ENCODE data around the gene ZDHHC22.

ZDHHC22 gene

DNA sequence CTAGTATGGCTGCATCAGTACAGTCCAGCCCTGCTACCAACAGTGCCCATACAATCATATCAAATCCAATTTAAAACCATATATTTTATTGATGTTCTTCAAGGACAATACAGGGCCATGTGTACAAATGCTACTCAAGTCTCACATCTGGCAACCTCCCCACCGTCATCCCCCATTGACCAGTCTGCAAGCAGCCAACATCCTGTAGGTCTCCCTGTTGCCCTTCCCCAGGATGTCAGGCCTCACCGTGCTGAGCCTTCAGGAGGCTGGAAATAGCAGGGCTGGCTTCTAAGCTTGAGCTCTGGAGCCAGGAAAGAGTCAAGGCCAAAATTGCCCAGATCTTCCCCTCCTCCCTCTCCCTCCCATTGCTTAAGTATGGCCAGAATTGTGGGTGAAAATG lies 10.4 kb downstream of the ZDHHC22 start:
- DNase-seq (ENCODE audit: low read depth in 1 of 2, low spot score in 1 of 2), result no peak

DNA sequence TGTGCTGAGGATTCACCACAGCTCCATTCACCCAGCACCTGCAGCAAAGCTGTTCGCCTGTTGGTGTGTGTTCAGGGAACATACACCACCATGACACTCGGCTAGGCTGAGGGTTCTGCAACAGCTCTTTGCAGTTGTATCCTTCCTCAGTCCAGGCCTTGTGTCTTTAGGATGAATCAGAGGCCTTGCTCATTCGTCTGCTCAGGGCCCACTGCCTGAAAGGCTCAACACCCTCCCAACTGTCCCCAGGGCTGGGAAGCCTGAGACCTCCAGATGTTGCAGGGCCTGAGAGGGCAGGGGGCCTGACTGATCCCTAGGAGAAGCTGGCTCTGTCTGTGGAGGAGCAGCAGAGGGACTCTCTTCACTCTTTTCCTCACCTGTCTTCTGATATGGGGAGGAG lies 11.2 kb downstream of the ZDHHC22 start:
- no peak for DNase-seq (ENCODE audit: low read depth in 1 of 2, low spot score in 1 of 2)

DNA sequence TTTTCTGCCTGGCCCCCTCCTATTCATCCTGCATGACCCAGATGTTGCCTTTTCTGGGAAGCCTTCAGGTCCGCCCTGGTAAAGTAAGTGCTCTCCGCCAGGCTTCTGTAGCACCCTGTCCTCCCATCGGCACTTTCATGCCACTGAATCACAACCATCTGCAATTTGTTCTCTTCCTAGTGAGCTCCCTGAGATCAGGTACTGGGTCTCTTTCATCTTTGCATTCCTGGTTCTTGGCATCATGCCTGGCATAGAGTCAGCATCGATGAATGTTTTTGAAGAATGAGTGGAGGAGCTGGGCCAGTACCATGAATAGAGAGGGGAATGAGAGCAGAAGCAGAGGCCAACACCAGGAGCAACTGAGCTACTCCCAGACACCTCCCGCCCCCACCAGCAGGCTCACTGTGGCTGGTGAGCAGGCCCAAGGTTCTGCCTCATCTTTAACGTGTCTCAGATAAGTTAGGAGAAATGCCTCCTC lies 13.1 kb downstream of the ZDHHC22 start:
- no peak for DNase-seq (ENCODE audit: low read depth in 1 of 2, low spot score in 1 of 2)

DNA sequence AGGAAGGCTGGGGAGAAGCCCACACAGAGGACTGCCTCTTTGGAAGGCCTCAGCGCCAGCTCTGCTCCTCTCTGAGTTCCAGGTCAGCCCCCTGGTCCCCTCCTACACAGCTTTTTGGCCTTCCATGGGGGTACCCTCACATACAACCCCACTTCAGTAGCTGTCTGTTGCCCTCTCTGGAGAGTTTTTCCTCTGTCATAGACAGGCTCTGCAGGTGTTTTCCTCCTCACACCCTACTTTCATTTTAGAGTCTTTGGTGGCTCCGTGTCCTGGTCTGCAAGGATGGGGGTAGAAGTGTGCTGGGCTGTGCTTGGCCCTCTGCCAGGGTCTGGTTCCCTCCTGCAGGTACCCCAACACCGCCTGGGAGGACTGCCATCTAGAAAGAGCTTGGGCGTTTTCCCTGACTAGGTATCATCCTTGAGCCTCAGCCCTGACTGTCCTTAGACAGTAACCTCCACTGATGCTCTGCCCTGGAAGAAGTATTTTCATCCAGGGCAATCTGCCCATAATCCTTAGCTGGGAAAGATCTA lies 15.1 kb downstream of the ZDHHC22 start:
- no peak for DNase-seq (ENCODE audit: low read depth in 1 of 2, low spot score in 1 of 2)

DNA sequence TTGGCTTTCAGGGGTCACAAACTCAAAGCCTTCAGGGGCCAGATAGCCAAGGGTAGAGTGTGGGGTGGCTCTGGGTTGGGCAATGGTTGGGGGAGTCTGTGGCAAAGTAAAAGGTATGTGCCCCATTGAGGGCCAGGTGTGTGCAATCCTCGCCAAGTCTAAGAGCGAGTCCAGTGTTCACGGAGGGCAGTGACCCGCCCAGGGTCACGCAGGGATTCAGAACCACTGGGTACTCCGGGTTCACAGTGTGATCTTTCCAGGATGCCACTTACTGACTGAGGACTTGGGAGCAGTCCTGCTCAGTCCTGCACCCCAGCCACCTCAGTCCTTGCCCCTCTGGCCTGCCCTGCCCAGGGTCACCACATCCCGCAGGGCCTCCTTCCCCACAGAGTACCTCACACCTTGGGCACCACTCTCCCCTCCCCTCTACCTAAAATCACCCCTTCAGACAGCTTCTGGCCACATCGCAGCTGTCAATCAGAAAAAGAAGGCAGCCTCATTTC lies 15.7 kb downstream of the ZDHHC22 start:
- DNase-seq (ENCODE audit: low read depth in 1 of 2, low spot score in 1 of 2), result no peak

DNA sequence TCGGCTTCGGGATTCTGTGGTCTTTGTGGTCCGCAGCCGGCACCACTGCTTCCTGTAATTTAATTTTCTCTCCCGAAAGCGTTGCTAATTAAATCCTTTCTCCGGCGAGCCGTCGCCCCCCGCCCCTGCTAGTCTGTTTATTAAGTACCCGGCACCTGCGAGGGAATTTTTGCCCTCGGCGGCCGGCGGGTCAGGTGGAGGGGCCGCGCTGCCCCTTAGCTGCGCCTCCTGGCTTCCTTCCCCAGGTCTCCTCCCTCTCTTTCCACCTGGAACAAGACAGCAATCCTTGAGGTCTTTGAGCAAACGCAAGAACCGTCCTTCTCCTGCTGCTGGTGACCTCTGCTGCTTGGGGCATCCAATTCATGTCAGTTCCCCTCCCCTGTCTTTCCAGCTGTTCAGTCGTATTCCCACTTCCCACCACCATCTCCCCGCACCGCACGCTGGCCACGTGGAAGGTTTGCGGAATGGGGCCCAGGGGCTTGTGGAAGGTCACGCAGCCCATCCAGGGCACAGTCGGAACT lies 16.2 kb downstream of the ZDHHC22 start:
- no peak for DNase-seq (ENCODE audit: low read depth in 1 of 2, low spot score in 1 of 2)

DNA sequence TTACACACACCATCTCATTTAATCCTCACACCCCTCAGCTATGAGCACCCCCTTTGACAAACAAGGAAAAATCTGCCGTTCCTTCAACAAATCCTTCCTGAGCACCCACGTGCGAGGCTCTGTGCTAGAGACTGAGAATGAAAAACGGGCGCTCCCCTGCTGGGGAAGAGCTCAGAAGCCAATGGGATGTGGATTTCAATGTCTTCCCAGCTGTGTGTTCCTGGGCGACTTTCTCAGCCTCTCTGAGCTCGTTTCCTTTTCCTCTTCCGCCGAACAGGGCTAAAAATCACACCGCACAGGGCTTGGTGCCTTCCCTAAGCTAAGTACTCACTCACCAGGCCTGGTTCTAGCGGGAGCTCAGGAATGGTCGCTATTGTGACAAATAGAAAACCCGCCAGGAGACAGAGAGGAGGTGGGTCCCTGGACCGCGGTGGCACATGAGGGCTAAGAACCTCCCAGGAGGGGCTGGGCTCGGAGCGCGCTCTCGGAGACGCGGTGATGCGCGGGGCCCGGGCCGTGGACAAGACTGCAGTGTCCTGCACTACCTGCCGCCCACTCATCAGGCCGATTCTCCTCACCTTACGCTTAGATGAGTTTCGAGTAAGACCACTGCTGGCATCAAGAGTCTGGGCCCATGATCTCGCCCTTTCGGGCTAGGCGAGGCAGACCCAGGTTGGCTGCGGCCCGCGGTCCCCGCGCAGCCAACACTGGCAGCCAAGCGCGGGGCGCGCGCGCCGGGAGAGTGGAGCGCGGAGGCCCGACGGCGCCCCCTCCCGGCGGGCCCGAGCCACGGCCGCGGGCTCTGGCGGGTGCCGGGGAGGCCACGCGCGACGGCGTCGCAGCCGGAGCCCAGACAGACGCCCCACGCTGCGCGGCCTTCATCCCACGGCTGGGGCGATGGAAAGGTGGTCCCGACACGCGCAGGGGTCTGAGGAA lies 17.0 kb downstream of the ZDHHC22 start:
- peak; percentile 34 to 38 for DNase-seq (ENCODE audit: low read depth in 1 of 2, low spot score in 1 of 2)

DNA sequence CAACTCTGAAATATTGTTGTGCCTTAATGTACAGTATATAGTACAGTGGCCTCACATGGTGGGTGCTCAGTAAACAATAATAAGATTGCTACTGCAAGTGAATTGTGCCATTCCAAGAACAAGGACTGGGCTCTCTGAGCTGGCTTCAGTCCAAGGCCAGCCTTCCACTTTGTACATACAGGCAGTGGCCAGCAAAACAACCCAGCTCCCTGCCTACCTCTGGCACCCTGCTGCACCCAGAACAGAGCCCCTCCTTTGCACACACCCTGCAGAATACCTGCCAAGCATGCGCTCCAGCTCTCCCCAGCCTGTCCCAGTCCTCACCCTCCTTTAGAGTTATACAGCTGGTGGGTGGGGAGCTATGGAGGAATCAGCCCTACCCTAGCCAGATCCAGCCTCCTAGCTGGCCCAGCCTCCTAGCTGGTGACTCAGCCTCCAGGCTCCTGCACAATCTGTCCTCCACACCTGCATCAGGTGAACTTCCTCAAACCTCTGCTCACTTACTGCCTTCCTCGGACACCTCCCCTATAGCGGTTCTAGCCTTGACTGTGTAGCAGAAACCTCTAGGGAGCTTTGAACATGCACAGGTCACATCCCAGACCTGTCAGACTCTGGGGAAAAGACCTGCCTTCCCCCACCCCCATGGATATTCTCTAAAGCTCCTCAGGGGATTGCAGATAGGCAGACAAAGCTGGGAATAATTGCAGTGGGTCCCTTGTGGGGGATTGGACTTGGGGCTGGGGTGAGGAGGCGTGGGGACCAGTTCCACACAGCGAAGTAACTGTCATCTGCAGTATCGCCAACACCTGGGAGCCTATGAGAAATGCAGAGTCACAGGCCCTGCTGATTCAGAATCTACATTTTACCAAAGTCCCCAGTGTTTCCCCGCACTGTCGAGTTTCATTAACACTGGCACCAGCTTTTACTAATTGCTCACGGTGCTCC lies 17.9 kb downstream of the ZDHHC22 start:
- DNase-seq (ENCODE audit: low read depth in 1 of 2, low spot score in 1 of 2), result no peak

DNA sequence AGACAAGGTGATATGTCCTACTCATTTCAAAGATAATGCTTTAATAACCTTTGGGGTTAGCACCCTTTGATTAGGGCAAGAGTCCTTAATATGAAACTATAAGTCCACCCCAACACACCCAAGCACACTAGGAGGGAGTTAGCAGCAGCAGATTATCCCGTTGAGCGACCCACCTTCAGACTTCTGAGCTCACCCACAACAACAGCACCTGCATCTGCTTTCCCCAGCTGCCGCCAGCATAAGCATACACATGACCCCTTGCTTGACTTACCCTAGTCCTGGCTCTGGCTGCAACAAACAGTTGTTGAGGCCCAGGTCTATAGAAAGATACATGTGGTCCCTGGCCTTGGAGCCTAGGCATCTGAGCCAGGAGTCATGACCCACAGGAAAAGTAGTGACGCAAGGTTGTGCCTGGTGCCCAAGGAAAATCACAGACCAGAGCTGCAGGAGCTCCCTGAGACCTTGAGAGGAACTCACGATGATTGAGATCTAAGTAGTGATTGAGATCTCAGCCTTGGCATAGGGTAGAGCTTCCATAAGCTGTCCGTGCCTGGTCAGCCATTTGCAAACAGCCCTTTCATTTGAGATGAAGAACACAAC lies 19.0 kb downstream of the ZDHHC22 start:
- DNase-seq (ENCODE audit: low read depth in 1 of 2, low spot score in 1 of 2), result no peak

DNA sequence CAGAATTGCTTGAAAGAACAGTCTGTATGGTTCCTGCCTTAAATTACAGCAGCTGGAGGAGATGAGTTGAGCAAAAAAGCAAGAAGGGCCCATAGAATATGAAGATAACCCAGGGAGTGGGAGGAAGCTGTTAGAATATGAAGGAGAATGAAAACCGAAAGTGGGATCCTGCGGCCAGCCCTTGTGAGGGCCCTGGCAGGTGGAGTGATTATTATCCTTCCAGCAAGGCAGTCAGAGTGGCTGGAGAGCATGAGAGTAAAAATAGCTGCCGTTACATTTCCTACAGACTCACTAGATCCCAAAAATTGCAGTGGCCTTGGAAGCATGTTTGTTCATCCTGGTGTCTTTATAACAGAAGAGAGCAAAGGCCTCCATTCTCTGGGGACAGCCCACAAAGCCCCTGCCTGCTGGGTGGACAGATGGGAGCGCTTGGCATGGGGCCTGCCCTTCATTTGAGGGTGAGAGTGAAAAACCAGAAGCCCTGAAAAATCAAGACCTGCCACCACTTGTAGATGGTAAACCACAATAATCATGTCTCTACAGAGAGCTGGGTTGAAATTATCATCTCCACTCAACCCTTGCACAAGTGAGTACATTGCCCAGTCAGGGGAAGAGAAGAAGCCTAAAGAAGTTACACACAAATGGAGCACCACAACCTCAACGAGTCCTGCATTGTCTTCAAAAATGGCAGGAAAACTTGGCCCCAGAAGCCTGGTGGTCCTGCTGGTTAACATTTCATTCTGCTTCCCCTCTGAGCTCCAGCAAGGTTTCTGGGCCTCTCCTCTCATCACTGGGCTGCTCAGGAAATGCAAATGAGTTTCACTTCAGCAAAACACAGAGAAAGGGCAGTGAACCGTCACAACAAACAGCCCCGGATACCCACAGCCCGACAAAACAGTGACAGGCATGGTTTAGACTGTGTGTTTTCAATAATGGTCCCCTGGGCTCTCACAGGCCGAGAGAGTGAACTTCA lies 20.5 kb downstream of the ZDHHC22 start:
- no peak for DNase-seq (ENCODE audit: low read depth in 1 of 2, low spot score in 1 of 2)

DNA sequence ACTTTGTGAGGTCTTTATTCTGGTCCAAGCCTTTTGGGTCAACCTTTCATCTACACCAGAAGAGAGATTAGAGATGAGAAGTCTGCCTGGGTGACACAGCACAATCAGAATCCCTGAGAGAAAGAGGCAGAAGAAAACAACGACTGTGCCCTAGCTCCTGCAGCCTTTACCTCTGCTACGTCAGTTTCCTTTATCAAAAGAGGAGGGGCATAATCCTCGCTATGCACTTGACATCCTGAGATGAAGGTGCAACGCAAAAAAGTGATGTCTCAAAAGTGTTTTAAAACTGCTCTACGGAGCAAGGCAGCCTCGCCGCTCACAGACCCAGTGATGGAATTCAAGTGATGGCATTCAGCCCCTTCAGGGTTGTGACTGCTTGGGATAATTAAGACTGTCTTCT lies 21.7 kb downstream of the ZDHHC22 start:
- DNase-seq (ENCODE audit: low read depth in 1 of 2, low spot score in 1 of 2), result no peak

DNA sequence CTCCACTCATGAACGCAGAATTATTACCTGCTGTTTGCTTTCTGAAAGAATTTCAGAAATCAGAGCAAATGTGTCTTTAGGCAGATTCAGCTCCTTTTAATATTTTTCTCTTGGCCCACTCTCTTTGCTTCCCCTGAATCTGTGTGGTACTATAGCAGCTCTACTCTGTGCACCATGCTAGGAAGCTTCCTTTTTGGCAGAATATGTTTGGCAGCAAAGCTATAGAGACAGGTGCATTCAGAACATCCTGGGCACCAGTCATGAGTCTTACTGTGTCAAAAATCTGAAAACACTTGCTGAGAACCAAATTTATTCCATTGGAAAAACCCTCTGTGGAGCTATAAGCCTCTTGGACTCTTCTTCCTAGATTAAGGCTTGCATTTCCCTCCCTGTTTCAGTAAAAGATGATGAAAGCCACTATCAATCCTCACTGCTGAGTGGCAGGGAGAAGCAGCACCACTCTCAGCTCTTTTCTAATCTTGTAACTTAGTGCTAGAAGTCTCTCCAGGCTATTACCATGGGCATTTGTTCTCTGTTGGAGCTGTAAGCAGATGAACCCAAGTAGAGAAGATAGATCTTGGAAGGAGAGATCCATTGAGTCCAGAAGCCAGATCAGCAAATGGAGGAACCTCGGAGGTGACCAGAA lies 25.3 kb downstream of the ZDHHC22 start:
- no peak for DNase-seq (ENCODE audit: low read depth in 1 of 2, low spot score in 1 of 2)

DNA sequence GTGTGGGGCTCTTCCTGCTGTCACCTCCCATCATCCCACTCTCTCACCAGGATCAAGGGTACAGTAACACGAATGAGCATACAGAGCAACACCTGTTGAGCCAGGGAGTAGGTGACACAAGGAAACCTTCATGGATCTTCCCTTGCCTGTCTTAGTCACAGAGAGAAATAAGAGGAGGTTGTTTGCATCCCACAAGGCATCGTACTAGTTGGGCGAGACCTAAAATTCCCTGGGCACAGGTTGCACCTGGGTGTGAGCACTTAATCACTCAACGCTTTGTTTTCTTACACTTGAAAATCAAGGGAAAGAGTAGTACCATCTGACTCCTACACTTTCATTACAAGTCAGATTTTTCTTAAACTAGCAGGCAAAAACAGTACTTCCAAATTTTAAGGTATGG lies 27.0 kb downstream of the ZDHHC22 start:
- DNase-seq (ENCODE audit: low read depth in 1 of 2, low spot score in 1 of 2), result no peak

DNA sequence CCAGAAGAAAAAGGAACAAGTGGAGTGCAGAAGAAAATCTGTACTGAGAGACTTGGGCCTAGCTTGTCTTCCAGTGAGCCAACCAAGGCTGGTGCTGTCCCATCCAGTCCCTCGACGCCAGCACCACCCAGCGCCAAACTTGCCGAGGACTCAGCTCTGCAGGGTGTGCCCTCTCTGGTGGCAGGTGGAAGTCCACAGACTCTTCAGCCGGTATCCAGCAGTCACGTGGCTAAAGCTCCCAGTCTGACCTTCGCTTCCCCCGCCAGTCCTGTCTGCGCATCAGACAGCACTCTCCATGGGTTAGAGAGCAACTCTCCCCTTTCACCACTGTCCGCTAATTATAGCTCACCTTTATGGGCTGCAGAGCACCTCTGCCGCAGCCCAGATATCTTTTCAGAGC lies 27.9 kb downstream of the ZDHHC22 start:
- no peak for DNase-seq (ENCODE audit: low read depth in 1 of 2, low spot score in 1 of 2)

DNA sequence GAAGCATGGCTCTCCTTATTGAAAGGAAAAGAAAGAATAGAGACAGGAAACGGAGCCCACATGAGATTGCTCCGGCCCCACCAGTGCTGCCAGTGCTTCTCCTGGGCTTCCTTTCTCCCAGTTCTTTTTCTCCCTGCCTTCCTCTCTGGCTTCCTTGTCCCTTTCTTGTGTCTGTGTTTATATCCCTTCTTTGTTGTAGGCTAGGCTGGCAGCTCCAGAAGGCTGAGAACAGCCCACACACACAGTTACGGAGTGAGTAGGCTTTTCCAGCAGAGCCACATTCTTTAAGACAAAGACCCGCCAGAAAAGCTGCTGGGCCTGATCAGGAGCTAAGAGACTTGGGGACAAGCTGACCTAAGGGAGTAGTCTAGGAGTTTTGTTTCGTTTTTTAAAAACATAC lies 30.6 kb downstream of the ZDHHC22 start:
- DNase-seq (ENCODE audit: low read depth in 1 of 2, low spot score in 1 of 2), result no peak

DNA sequence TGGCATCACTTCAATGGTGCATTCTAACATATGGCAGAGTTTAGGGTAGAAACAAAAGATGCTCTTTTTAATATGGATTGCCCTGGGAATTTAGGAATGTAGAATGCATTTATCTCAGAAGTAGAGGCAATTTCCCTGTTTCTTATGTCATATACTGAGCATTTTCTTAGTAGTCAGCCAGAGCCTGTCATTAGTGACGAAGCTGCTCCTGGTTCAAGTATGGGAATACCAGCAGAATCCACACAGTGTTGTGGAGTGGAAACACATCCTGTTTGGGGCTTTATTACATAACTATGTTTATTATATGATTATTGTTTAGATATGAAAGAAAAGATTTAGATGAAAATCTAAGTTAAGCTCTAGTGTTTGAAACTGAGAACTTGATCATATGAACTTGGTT lies 31.3 kb downstream of the ZDHHC22 start:
- no peak for DNase-seq (ENCODE audit: low read depth in 1 of 2, low spot score in 1 of 2)

DNA sequence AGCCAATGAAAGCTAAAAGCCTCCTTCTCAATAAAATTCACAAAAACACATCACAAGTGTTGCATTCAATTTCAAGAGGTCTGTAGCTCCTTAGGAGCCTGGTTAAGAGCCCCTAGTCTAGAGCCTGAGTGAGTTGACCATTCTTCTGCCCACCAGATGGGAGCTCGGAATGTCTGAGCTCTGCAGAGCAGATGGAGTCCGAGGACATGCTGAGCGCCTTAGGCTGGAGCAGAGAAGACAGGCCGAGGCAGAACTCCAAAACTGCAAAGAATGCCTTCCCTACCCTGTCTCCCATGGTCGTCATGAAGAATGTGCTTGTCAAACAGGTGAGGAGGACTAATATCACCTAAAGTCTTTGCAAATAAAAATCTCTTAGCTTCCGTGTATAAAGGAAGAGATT lies 31.9 kb downstream of the ZDHHC22 start:
- no peak for DNase-seq (ENCODE audit: low read depth in 1 of 2, low spot score in 1 of 2)

DNA sequence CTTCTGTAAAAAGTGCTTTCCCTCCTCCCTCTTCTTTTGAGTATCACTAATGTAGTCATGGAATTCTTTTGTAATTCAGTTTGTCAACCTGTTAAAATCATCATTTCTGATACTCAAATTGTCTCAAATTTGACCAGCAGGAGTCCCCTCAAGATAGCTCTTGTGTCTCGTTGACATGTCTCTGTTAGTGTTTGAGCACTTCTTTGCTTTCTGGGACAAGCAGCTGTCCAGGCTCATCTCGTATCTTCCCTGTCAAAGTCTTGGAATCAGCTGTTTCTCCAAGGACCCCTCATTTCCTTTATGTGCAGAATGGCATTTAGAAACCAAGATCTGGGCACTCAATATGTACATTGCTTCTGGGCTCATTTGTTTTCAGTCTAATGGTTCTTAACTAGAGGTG lies 32.8 kb downstream of the ZDHHC22 start:
- no peak for DNase-seq (ENCODE audit: low read depth in 1 of 2, low spot score in 1 of 2)

DNA sequence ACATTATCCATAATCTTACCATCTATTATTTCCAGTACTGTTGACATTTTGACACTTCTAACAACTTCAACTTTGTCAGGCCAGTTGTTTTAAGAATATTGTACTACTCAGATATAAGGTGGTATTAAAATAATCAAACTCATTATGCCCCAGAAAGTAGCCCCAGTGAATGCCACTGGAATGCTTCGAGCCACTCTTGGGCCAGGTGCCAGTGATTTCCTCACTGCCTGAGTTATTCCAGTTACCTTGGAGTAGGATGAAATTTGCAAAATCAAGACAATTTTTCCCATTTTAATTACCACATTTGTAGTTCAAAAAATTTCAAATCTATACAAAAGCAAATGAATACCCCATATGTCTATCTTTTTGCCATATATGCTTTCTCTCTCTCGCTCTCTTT lies 34.4 kb downstream of the ZDHHC22 start:
- no peak for DNase-seq (ENCODE audit: low read depth in 1 of 2, low spot score in 1 of 2)

Data from stimulated activated CD4-positive, alpha-beta T cell treated with anti-CD3 and anti-CD28 coated beads, Interleukin-15, amount 100 ng/mL, for 1 hour (primary cell).